ENCODE results near the gene ST8SIA2.

ST8SIA2 gene

DNA sequence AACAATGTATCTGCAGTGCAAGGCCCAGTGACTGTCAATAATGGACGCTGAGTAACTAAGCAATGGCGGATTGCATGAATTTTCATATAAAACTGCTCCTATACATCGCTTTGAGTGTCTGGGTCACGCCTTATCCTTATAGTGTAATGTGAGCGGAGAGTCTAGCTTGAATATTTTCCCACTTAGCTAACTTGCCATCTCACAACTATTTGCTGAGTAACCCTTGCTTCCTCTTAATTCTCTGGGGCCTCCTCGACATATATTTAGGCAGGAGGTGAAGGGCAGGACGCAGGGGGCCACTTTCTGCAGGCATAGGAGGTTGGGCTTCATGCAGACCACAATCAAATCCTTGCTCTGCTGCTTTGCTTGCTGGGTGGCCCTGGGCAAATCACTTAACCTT lies 24.0 kb downstream of the ST8SIA2 start:
- no peak overlapping the region for H3K27ac ChIP-seq
- no peak for TF ChIP-seq CTCF (IDR thresholded peaks at IDR 0.05)
- no peak for TF ChIP-seq ZFX (IDR thresholded peaks at IDR 0.05; ENCODE audit: borderline replicate concordance)

- no peak overlapping the region for H3K27ac ChIP-seq
- TF ChIP-seq ZFX (IDR thresholded peaks at IDR 0.05; ENCODE audit: borderline replicate concordance) (no peak), CTCF (IDR thresholded peaks at IDR 0.05) (no peak)
Measured at GRCh38 chr15:92418864-92419263, 25.2 kb downstream of the ST8SIA2 start.

DNA sequence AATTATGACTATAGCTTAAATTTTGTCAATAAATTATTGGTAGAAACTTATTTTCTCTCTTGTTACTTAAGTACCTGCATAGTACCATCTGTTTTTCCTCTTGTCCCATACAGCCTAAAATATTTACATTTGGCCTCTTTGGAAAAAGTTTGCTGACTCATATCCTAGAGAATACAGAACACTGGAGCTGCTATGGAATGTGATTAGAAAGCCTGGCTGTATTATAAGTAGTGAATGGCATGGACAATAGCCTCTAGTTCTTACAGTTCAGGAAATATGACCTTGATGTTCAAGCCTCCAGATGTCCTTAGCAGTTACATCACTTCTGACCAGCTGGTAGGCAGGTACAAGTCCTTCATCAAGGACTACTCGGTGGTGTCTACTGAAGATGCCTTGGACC lies 28.3 kb downstream of the ST8SIA2 start:
- TF ChIP-seq ZFX (IDR thresholded peaks at IDR 0.05; ENCODE audit: borderline replicate concordance) = no peak
- no peak for TF ChIP-seq CTCF (IDR thresholded peaks at IDR 0.05)
- H3K27ac ChIP-seq = no peak overlapping the region

GRCh38 chr15:92425578-92426225 lies 32.0 kb downstream of the ST8SIA2 start:
- no peak overlapping the region for H3K27ac ChIP-seq
- TF ChIP-seq CTCF (IDR thresholded peaks at IDR 0.05) (no peak), ZFX (IDR thresholded peaks at IDR 0.05; ENCODE audit: borderline replicate concordance) (no peak)

DNA sequence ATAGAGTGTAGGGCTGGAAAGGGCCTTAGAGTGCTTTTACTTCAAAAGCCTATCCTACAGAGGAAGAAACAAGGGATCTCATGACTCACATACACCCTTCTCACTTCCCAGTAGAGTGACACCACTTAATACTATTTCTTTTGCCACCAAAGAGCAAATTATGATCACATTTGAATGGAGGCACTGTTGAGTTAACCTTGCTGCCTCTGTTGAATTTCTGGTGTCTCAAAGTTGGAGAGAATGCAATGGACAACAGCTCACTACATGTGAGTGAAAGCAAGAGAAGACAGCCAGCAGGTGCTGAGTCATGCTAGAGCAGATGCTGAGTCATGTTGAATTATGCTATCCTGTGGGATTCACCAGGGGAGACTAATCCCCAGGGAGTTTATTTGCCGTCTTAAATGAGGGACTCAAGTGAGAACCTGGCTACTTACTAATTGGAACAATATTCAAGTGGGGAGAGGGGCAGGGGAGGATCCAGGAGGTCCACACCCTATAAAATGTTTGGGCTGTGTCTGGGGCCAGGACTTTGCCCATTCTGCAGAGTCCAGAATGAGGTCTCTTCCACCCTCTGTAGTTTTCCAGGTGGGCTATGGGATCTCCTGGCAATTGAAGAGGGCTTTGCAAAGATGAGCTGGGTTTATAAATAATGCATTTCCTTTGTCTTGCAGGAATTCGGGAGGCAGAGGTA lies 35.8 kb downstream of the ST8SIA2 start:
- H3K27ac ChIP-seq = no peak overlapping the region
- TF ChIP-seq CTCF (IDR thresholded peaks at IDR 0.05) (no peak), ZFX (IDR thresholded peaks at IDR 0.05; ENCODE audit: borderline replicate concordance) (no peak)

DNA sequence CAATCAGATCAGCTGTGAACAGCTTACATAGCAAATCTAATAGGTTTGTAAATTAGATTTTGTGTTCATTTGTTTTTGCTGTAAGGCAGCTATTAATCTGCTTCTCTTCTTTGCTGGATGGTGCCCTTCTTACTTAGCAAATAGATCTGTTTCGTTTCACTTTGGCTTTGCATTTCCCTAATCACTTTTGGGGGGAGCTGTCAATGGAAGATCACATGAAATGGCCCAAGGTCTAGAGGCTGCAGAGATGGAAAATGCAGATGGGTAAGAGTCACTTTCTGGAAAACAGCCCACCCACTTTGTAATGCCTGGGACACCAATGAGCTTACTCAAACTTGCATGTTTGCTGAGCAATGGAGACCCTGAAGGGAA lies 36.4 kb downstream of the ST8SIA2 start:
- H3K27ac ChIP-seq = no peak overlapping the region
- no peak for TF ChIP-seq ZFX (IDR thresholded peaks at IDR 0.05; ENCODE audit: borderline replicate concordance)
- no peak for TF ChIP-seq CTCF (IDR thresholded peaks at IDR 0.05)

DNA sequence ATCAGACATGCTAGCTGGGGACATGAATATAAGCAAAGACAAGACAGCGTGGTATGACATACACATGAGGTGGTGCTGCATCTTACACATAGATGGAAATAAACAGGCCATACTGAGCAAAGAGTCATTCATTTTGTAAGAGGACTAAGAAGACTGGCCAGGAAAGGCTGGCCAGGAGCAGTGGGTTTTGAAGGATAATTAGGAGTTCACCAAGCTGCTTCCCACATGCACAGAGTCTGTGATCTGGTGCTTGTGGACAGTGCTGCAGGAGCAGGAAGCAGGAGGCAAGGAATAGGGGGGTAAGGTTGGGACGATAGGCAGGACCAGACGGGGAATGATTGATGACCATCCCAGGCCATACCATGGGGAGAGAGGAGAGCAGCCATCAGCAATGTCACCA lies 41.5 kb downstream of the ST8SIA2 start:
- no peak for TF ChIP-seq CTCF (IDR thresholded peaks at IDR 0.05)
- no peak for TF ChIP-seq ZFX (IDR thresholded peaks at IDR 0.05; ENCODE audit: borderline replicate concordance)
- H3K27ac ChIP-seq = no peak overlapping the region
